HFFc6 (cell line): ENCODE measurements around the gene GALNT2. TPM values are rescaled to one million over a fixed set of nuclear protein-coding genes. Genes with fewer than 3 reads are reported as not detected.

Experiments used
- DNase-seq: peaks from one replicate; pipeline ENCODE4 v3.0.0-alpha.2; 2018
- H3K27ac Mint-ChIP-seq: 2 replicates; pipeline ENCODE4 v1.8.0; 2020; ENCODE audit warnings: mild to moderate bottlenecking, mixed read lengths
- H3K27me3 Mint-ChIP-seq: 2 replicates; pipeline ENCODE4 v1.8.0; 2021; ENCODE audit warnings: mild to moderate bottlenecking, moderate library complexity, mixed read lengths; ENCODE audit not compliant: insufficient read depth
- H3K36me3 Mint-ChIP-seq: 2 replicates; pipeline ENCODE4 v1.8.0; 2021; ENCODE audit warnings: low read depth, mixed read lengths
- H3K4me1 Mint-ChIP-seq: 2 replicates; pipeline ENCODE4 v1.8.0; 2020; ENCODE audit warnings: low read depth, mixed read lengths
- H3K4me3 Mint-ChIP-seq: 2 replicates; pipeline ENCODE4 v1.8.0; 2020; ENCODE audit warnings: mild to moderate bottlenecking, moderate library complexity, mixed read lengths
- H3K9me3 Mint-ChIP-seq: 2 replicates; pipeline ENCODE4 v1.8.0; 2020; ENCODE audit warnings: mild to moderate bottlenecking, mixed read lengths
- CTCF ChIP-seq: fragments of 200-600 bp; sonication (generic); IDR thresholded peaks from 2 replicates; pipeline ENCODE4 v1.5.0; 2021; ENCODE audit warnings: antibody characterized with exemption, mild to moderate bottlenecking
- total RNA-seq, 6 experiments: library from RNA; stranded (reverse); fragmentation: NEBNext Ultra II Directional; extraction: Animal tissue kit (Norgen Biotek cat#: 25700); gene quantifications; 2 replicates in 1 of 6; 3 replicates in 5 of 6; pipeline ENCODE4 v1.2.3, GENCODE V29; 2021

GALNT2 gene
- total RNA-seq, 6 experiments from 2014 or later, result 174 to 194 (median 181) TPM

GRCh38 chr1:230289350-230289644 lies 222.3 kb downstream of the GALNT2 start:
- Mint-ChIP-seq H3K27me3 (peaks cover 24% of the 10 kb centered on the region), H3K9me3 (no peaks in the 10 kb centered on the region), H3K36me3 (no peaks in the 10 kb centered on the region), H3K4me3 (no peak overlapping the region), H3K27ac (no peak overlapping the region), H3K4me1 (no peaks in the 10 kb centered on the region)
- no peak for DNase-seq
- TF ChIP-seq CTCF, result no peak

DNA sequence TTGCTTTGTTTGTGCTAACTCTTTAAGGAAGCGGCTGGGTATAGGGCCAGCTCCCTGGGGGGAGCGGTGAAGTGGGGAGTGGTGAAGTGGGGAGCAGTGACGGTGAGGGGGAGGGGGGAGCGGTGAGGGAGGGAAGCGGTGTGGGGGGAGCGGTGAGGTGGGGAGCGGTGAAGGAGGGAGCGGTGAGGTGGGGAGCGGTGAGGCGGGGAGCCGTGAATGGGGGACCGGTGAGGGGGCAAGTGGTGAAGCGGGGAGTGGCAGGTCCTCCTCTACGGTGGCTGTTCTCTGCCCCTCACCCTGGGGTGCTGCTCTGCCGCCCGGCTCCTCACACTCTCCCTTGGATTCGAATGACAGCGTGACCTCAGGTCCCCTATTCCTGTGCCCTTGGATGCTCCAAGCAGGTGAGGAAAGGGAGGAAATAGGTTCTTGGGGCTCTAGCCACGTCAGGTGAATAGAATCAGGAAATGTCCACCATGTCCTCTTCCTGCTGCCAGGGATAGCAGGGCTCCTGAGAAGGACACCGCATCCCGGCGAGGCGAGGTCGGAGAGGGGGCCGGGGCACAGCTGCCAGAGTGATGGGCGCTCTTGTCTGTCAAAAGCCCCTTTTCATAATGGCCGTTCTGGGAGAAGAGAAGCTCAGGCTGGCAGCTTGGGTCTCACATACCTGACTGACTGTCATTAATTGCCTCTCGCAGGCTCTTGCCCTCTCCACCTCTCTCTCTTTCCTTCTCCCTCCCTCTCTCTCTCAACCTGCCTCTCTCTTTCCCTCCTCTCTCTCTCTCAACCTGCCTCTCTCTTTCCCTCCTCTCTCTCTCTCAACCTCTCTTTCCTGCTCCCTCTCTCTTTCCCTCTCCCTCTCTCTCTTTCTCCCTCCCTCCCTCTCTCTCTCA lies 224.9 kb downstream of the GALNT2 start:
- peaks cover 23% of the 10 kb centered on the region for H3K27me3 Mint-ChIP-seq
- H3K4me1 Mint-ChIP-seq, result no peaks in the 10 kb centered on the region
- H3K4me3 Mint-ChIP-seq, result no peak overlapping the region
- H3K27ac Mint-ChIP-seq, result no peak overlapping the region
- H3K36me3 Mint-ChIP-seq, result no peaks in the 10 kb centered on the region
- no peaks in the 10 kb centered on the region for H3K9me3 Mint-ChIP-seq
- no peak for TF ChIP-seq CTCF
- no peak for DNase-seq

- no peak for TF ChIP-seq CTCF
- Mint-ChIP-seq H3K27me3 (peaks cover 20% of the 10 kb centered on the region), H3K36me3 (no peaks in the 10 kb centered on the region), H3K27ac (no peak overlapping the region), H3K4me3 (no peak overlapping the region), H3K9me3 (no peaks in the 10 kb centered on the region), H3K4me1 (no peaks in the 10 kb centered on the region)
- DNase-seq, result no peak
These were observed 225.8 kb downstream of the GALNT2 start for GRCh38 chr1:230292689-230293389.

DNA sequence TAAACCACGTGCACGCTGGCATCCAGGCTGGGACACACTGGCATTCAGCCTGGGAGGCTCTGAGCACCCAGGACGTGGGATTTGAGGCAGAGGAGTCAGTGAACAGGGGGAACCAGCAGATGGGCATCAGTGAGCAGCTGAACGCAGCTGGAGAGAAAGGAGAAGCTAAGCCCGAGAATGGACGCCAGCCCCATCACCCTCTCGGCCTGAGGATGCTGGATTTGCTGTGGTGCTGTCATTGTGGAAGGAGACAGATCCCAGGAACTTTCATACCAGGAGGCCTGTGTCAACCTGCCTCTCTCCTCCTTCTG lies 226.3 kb downstream of the GALNT2 start:
- no peaks in the 10 kb centered on the region for H3K9me3 Mint-ChIP-seq
- no peak overlapping the region for H3K4me3 Mint-ChIP-seq
- no peak overlapping the region for H3K27ac Mint-ChIP-seq
- no peaks in the 10 kb centered on the region for H3K36me3 Mint-ChIP-seq
- peaks cover 17% of the 10 kb centered on the region for H3K27me3 Mint-ChIP-seq
- no peaks in the 10 kb centered on the region for H3K4me1 Mint-ChIP-seq
- no peak for DNase-seq
- no peak for TF ChIP-seq CTCF

GRCh38 chr1:230295367-230295766 lies 228.3 kb downstream of the GALNT2 start:
- Mint-ChIP-seq H3K4me3 (no peak overlapping the region), H3K27ac (no peak overlapping the region), H3K27me3 (peaks cover 22% of the 10 kb centered on the region), H3K36me3 (no peaks in the 10 kb centered on the region), H3K9me3 (no peaks in the 10 kb centered on the region), H3K4me1 (peaks cover 6% of the 10 kb centered on the region)
- no peak for DNase-seq
- no peak for TF ChIP-seq CTCF
